ENCODE measurements around the gene CHAMP1.
A peak's percentile ranks its signal among the peaks of the same experiment; 100 is the strongest.

Gene CHAMP1

GRCh38 chr13:114314074-114314912 lies at the start of gene CHAMP1:
TSS of gene CHAMP1 (plus strand) at chr13:114314503. CDS start at chr13:114323843, 9,340 bp downstream.
- DNase-seq (ENCODE audit: low read depth), result peak; percentile 80

- DNase-seq (ENCODE audit: low read depth), result no peak
Observed at GRCh38 chr13:114264886-114265611, 49.3 kb upstream of the CHAMP1 start.

GRCh38 chr13:114266241-114266640 lies 48.1 kb upstream of the CHAMP1 start:
- DNase-seq (ENCODE audit: low read depth), result no peak

GRCh38 chr13:114268344-114269280 lies 45.7 kb upstream of the CHAMP1 start:
- no peak for DNase-seq (ENCODE audit: low read depth)

- DNase-seq (ENCODE audit: low read depth), result no peak
Observed at GRCh38 chr13:114269281-114269770, 45.0 kb upstream of the CHAMP1 start.

GRCh38 chr13:114272977-114273376 lies 41.3 kb upstream of the CHAMP1 start:
- no peak for DNase-seq (ENCODE audit: low read depth)

GRCh38 chr13:114275304-114275703 lies 39.0 kb upstream of the CHAMP1 start:
- DNase-seq (ENCODE audit: low read depth), result no peak

- no peak for DNase-seq (ENCODE audit: low read depth)
Observed at GRCh38 chr13:114279146-114279545, 35.2 kb upstream of the CHAMP1 start.

- no peak for DNase-seq (ENCODE audit: low read depth)
Observed at GRCh38 chr13:114279758-114280355, 34.4 kb upstream of the CHAMP1 start.

- DNase-seq (ENCODE audit: low read depth), result peak; percentile 71
Observed at GRCh38 chr13:114281351-114282040, 32.8 kb upstream of the CHAMP1 start, which contains the start of gene UPF3A. TSS of gene UPF3A (plus strand) at chr13:114281601. CDS start at chr13:114281640, 39 bp downstream.

- peak; percentile 3 for DNase-seq (ENCODE audit: low read depth)
Observed at GRCh38 chr13:114282041-114282670, 32.1 kb upstream of the CHAMP1 start.

GRCh38 chr13:114283576-114283975 lies 30.7 kb upstream of the CHAMP1 start:
- DNase-seq (ENCODE audit: low read depth), result no peak

GRCh38 chr13:114284680-114285079 lies 29.6 kb upstream of the CHAMP1 start:
- no peak for DNase-seq (ENCODE audit: low read depth)

GRCh38 chr13:114285166-114285808 lies 29.0 kb upstream of the CHAMP1 start:
- no peak for DNase-seq (ENCODE audit: low read depth)

- DNase-seq (ENCODE audit: low read depth), result no peak
Observed at GRCh38 chr13:114286808-114287207, 27.5 kb upstream of the CHAMP1 start.

- no peak for DNase-seq (ENCODE audit: low read depth)
Observed at GRCh38 chr13:114288157-114288591, 26.1 kb upstream of the CHAMP1 start.

GRCh38 chr13:114296448-114296847 lies 17.9 kb upstream of the CHAMP1 start:
- DNase-seq (ENCODE audit: low read depth), result no peak

- DNase-seq (ENCODE audit: low read depth), result no peak
Observed at GRCh38 chr13:114296902-114297301, 17.4 kb upstream of the CHAMP1 start.

GRCh38 chr13:114298866-114299265 lies 15.4 kb upstream of the CHAMP1 start:
- DNase-seq (ENCODE audit: low read depth), result no peak

Measured in stimulated activated CD8-positive, alpha-beta memory T cell treated with anti-CD3 and anti-CD28 coated beads, Interleukin-7, amount 100 ng/mL, for 24 hours (primary cell).